ENCODE results near the gene TMTC1. TPM values are rescaled to one million over a fixed set of nuclear protein-coding genes. Genes with fewer than 3 reads are reported as not detected.
"Not testable (repeated sequence)": the region's sequence is repeated elsewhere in the genome, so short reads cannot be mapped to it uniquely, and the experiment has no call there.

Gene TMTC1
- total RNA-seq, 1 donor from 2014 or later = 1.4 TPM

DNA sequence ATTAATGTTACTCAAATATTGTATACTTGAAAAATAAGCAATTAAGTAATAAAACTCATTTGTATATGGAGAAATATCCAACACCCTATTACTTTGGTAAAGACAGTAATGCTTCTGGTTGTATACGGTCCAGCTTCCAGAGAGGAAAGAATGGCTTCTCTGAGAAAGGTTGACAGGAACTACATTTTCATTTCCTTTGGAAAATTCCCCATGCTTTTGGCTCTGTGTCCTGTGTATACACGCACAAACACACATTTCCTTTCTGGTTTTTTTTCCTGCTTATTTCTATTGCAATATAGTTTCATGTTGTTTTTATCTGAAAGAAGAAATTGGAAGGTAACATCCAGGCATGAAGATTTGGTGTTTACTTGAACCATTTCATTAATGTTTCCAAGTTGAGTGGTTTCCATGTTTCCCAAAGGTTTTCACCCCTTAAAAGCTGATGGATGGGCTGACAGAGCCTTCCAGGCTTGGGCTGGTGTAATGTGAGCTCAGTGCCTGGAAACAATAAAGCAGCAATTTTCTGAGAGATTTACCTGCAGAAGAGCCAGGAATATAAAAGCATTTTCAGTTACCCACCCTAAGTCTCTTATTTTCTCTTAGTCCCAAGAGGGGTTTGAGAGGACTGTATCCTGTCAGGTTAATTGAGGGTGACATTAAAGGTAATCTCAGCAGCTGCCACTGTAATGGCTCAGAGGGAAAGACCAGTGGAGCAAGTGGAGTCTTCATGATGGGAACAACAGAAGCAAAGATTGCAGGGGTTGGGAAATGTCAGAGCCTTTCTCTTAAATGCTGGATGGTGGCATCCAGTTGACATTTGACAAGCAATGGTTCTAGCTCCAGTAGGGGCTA lies 33.4 kb upstream of the TMTC1 start:
- Mint-ChIP-seq H3K36me3 (ENCODE audit: unreplicated experiment) (no peaks in the 10 kb centered on the region), H3K4me3 (ENCODE audit: unreplicated experiment) (no peak overlapping the region), H3K27ac (ENCODE audit: unreplicated experiment) (no peak overlapping the region), H3K27me3 (ENCODE audit: unreplicated experiment) (no peaks in the 10 kb centered on the region), H3K9me3 (ENCODE audit: unreplicated experiment) (no peaks in the 10 kb centered on the region), H3K4me1 (ENCODE audit: low read depth, unreplicated experiment) (no peaks in the 10 kb centered on the region)
- TF ChIP-seq, protein P1, sequence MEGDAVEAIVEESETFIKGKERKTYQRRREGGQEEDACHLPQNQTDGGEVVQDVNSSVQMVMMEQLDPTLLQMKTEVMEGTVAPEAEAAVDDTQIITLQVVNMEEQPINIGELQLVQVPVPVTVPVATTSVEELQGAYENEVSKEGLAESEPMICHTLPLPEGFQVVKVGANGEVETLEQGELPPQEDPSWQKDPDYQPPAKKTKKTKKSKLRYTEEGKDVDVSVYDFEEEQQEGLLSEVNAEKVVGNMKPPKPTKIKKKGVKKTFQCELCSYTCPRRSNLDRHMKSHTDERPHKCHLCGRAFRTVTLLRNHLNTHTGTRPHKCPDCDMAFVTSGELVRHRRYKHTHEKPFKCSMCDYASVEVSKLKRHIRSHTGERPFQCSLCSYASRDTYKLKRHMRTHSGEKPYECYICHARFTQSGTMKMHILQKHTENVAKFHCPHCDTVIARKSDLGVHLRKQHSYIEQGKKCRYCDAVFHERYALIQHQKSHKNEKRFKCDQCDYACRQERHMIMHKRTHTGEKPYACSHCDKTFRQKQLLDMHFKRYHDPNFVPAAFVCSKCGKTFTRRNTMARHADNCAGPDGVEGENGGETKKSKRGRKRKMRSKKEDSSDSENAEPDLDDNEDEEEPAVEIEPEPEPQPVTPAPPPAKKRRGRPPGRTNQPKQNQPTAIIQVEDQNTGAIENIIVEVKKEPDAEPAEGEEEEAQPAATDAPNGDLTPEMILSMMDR (IDR thresholded peaks at IDR 0.05; ENCODE audit: partially characterized antibody, unreplicated experiment) = no peak
- DNase-seq = no peak

DNA sequence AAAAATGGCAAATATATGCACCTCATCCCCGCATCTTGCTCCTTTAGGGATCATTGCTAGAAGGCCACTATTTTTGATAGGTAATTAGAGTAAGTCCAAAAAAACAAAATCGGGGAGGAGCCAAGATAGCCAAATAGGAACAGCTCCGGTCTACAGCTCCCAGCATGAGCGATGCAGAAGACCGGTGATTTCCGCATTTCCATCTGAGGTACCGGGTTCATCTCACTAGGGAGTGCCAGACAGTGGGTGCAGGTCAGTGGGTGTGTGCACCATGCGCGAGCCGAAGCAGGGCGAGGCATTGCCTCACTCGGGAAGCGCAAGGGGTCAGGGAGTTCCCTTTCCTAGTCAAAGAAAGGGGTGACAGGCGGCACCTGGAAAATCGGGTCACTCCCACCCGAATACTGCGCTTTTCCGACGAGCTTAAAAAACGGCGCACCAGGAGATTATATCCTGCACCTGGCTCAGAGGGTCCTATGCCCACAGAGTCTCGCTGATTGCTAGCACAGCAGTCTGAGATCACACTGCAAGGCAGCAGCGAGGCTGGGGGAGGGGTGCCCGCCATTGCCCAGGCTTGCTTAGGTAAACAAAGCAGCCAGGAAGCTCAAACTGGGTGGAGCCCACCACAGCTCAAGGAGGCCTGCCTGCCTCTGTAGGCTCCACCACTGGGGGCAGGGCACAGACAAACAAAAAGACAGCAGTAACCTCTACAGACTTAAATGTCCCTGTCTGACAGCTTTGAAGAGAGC lies 26.0 kb upstream of the TMTC1 start:
- H3K4me3 Mint-ChIP-seq (ENCODE audit: unreplicated experiment); H3K36me3 Mint-ChIP-seq (ENCODE audit: unreplicated experiment); H3K27me3 Mint-ChIP-seq (ENCODE audit: unreplicated experiment); H3K4me1 Mint-ChIP-seq (ENCODE audit: low read depth, unreplicated experiment); H3K9me3 Mint-ChIP-seq (ENCODE audit: unreplicated experiment); H3K27ac Mint-ChIP-seq (ENCODE audit: unreplicated experiment); DNase-seq: not testable (repeated sequence)

DNA sequence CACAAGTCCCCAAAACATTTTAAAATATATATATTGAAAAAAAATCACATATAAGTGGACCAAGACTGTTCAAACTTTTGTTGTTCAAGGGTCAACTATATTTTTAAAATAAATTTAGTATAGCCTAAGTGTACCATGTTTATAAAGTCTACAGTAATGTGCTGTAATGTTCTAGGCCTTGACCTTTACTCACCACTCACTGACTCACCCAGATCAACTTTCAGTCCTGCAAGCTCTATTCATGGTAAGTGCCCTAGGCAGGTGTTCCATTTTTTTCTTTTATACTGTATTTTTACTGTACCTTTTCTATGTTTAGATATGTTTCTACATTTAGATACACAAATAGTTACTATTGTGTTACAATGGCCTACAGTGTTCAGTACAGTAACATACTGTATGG lies 23.4 kb upstream of the TMTC1 start:
- no peak for DNase-seq
- no peak overlapping the region for H3K27ac Mint-ChIP-seq (ENCODE audit: unreplicated experiment)
- no peaks in the 10 kb centered on the region for H3K4me1 Mint-ChIP-seq (ENCODE audit: low read depth, unreplicated experiment)
- TF ChIP-seq, protein P1 (IDR thresholded peaks at IDR 0.05; ENCODE audit: partially characterized antibody, unreplicated experiment) = no peak
- no peaks in the 10 kb centered on the region for H3K9me3 Mint-ChIP-seq (ENCODE audit: unreplicated experiment)
- H3K4me3 Mint-ChIP-seq (ENCODE audit: unreplicated experiment) = no peak overlapping the region
- no peaks in the 10 kb centered on the region for H3K36me3 Mint-ChIP-seq (ENCODE audit: unreplicated experiment)
- H3K27me3 Mint-ChIP-seq (ENCODE audit: unreplicated experiment) = no peaks in the 10 kb centered on the region

DNA sequence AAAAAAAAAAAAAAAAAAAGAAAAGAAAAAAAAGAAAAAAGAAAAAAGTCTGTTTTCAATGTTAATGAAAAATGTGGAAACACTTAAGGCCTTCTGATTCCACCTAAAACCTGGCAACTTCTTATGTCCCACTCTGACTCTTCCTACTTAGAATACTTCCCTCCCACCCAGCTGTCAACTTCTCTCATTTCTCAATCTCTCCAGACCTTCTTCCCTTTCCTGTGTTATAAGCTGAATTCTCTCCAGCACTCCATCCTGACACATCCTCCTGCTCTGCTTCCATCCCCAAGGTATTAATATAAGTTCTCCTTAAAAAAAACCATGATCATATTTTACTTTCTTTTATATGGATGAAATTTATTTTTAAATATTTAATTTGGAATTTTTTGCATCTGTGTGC lies 20.3 kb upstream of the TMTC1 start:
- H3K9me3 Mint-ChIP-seq (ENCODE audit: unreplicated experiment) = peaks cover 4% of the 10 kb centered on the region
- H3K27ac Mint-ChIP-seq (ENCODE audit: unreplicated experiment) = no peak overlapping the region
- no peak overlapping the region for H3K4me3 Mint-ChIP-seq (ENCODE audit: unreplicated experiment)
- H3K36me3 Mint-ChIP-seq (ENCODE audit: unreplicated experiment) = no peaks in the 10 kb centered on the region
- TF ChIP-seq, protein P1 (IDR thresholded peaks at IDR 0.05; ENCODE audit: partially characterized antibody, unreplicated experiment) = no peak
- DNase-seq = no peak
- H3K27me3 Mint-ChIP-seq (ENCODE audit: unreplicated experiment) = no peaks in the 10 kb centered on the region
- H3K4me1 Mint-ChIP-seq (ENCODE audit: low read depth, unreplicated experiment) = no peaks in the 10 kb centered on the region

DNA sequence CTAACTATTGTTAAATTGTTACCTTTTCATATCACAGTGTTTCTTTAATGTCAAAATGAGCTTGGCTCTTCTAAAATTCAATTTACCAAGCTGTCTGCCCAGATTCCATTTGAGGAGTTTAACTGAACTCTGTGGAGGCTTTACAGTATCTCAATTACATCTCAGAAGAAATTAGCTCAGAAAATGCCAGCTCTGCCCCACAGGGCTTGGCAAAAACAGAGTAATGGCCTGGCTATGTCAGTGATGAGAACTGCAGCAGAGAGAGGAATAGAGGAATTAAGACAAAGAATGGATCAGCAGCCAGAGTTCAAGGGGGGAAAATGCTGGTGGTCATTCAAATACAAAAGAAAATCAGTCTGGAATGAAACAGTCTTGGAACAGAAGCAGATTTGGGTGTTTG lies 15.8 kb upstream of the TMTC1 start:
- Mint-ChIP-seq H3K4me3 (ENCODE audit: unreplicated experiment) (no peak overlapping the region), H3K9me3 (ENCODE audit: unreplicated experiment) (peaks cover 4% of the 10 kb centered on the region), H3K36me3 (ENCODE audit: unreplicated experiment) (no peaks in the 10 kb centered on the region), H3K27me3 (ENCODE audit: unreplicated experiment) (no peaks in the 10 kb centered on the region), H3K27ac (ENCODE audit: unreplicated experiment) (no peak overlapping the region), H3K4me1 (ENCODE audit: low read depth, unreplicated experiment) (no peaks in the 10 kb centered on the region)
- no peak for DNase-seq
- TF ChIP-seq, protein P1 (IDR thresholded peaks at IDR 0.05; ENCODE audit: partially characterized antibody, unreplicated experiment) = no peak

Measured in glutamatergic neuron (in vitro differentiated cells).